VCaP (cell line): ENCODE results near the gene PDIA6.

Source experiments
- H3K27ac ChIP-seq: fragments of 450-650 bp; 2 replicates; pipeline ENCODE4 v1.5.1; 2017
- CTCF ChIP-seq: fragments of 450-650 bp; conservative IDR thresholded peaks from 2 replicates; pipeline ENCODE4 v1.5.1; 2017; ENCODE audit warnings: mild to moderate bottlenecking, moderate library complexity

Gene PDIA6

GRCh38 chr2:10733980-10734379, 78.6 kb downstream of the PDIA6 start:
- no peak for TF ChIP-seq CTCF
- no peak overlapping the region for H3K27ac ChIP-seq

- no peak overlapping the region for H3K27ac ChIP-seq
- no peak for TF ChIP-seq CTCF
Measured at GRCh38 chr2:10733566-10733925, 79.0 kb downstream of the PDIA6 start.
